Inferior parietal cortex (tissue), 1 donor: Measurements from ENCODE around the gene PPP1R16B.

ENCODE experiments used
- DNase-seq: peaks from one replicate; pipeline ENCODE4 v3.0.0-alpha.2; 2016; ENCODE audit errors: extremely low spot score

The PPP1R16B gene

GRCh38 chr20:38805502-38805957, at the start of gene PPP1R16B:
Gene PPP1R16B, plus strand, starts transcription at chr20:38805697. Its CDS starts 30,229 bp downstream, at chr20:38835926.
- DNase-seq, result peak; percentile 68

GRCh38 chr20:38757145-38757775, 48.2 kb upstream of the PPP1R16B start:
- DNase-seq, result no peak

GRCh38 chr20:38759106-38759505, 46.4 kb upstream of the PPP1R16B start:
- peak; percentile 28 for DNase-seq

- no peak for DNase-seq
These were observed 44.5 kb upstream of the PPP1R16B start for GRCh38 chr20:38760978-38761377.

GRCh38 chr20:38762174-38762573, 43.3 kb upstream of the PPP1R16B start:
- DNase-seq, result no peak

- DNase-seq, result no peak
These were observed 41.9 kb upstream of the PPP1R16B start for GRCh38 chr20:38763616-38764015.

- peak; percentile 53 for DNase-seq
These were observed 40.8 kb upstream of the PPP1R16B start for GRCh38 chr20:38764567-38765318.

GRCh38 chr20:38766071-38766470, 39.4 kb upstream of the PPP1R16B start:
- DNase-seq, result peak; percentile 15

GRCh38 chr20:38769376-38770295, 35.9 kb upstream of the PPP1R16B start:
- DNase-seq, result no peak

- no peak for DNase-seq
These were observed 35.0 kb upstream of the PPP1R16B start for GRCh38 chr20:38770546-38770945.

- DNase-seq, result no peak
These were observed 34.5 kb upstream of the PPP1R16B start for GRCh38 chr20:38770970-38771369.

- DNase-seq, result no peak
These were observed 33.9 kb upstream of the PPP1R16B start for GRCh38 chr20:38771621-38772020.

GRCh38 chr20:38774167-38774566, 31.3 kb upstream of the PPP1R16B start:
- DNase-seq, result no peak

GRCh38 chr20:38776363-38776762, 29.1 kb upstream of the PPP1R16B start:
- DNase-seq, result no peak

GRCh38 chr20:38779247-38780097, 26.0 kb upstream of the PPP1R16B start:
- DNase-seq, result no peak

- DNase-seq, result no peak
These were observed 23.2 kb upstream of the PPP1R16B start for GRCh38 chr20:38782275-38782674.

- no peak for DNase-seq
These were observed 17.6 kb upstream of the PPP1R16B start for GRCh38 chr20:38787870-38788269.

- no peak for DNase-seq
These were observed 15.8 kb upstream of the PPP1R16B start for GRCh38 chr20:38789503-38790199.

GRCh38 chr20:38790200-38791053, 15.1 kb upstream of the PPP1R16B start:
- DNase-seq, result peak; percentile 34

GRCh38 chr20:38791291-38791690, 14.2 kb upstream of the PPP1R16B start:
- DNase-seq, result no peak
